A673 (cell line): ENCODE measurements around the gene SPATC1L. TPM values are rescaled to one million over a fixed set of nuclear protein-coding genes. Genes with fewer than 3 reads are reported as not detected.
"Not testable (repeated sequence)": the region's sequence is repeated elsewhere in the genome, so short reads cannot be mapped to it uniquely, and the experiment has no call there.

Source experiments
- BruUV-seq: library from RNA; stranded (reverse); fragments of 400-500 nt; replicated peaks from 2 replicates; lab custom pipeline; 2021; lab: Mats Ljungman, UMichigan
- CTCF ChIA-PET: fragments of 300-600 bp; sonication (Branson Sonifier 250); formaldehyde crosslinking; loops from one replicate; lab custom pipeline; 2022; ENCODE audit warnings: antibody characterized with exemption; lab: Charles Lee
- POLR2A ChIA-PET: fragments of 300-600 bp; sonication (Branson Sonifier 250); formaldehyde crosslinking; loops from one replicate; lab custom pipeline; 2022; ENCODE audit warnings: antibody characterized with exemption; ENCODE audit not compliant: low non-redundant PET; lab: Charles Lee
- DNase-seq: peaks from one replicate; pipeline ENCODE4 v3.0.0-alpha.2; 2015; ENCODE audit warnings: low spot score
- H3K27ac ChIP-seq: fragments of 200-600 bp; sonication (generic); 2 replicates; pipeline ENCODE4 v1.5.1; 2016; ENCODE audit warnings: mixed run types, low read depth, mild to moderate bottlenecking, mixed read lengths, antibody characterized with exemption, low read length; ENCODE audit not compliant: poor library complexity, severe bottlenecking
- H3K27me3 ChIP-seq: fragments of 200-600 bp; sonication (generic); replicated peaks from 2 replicates; pipeline ENCODE4 v1.6.1; 2017; ENCODE audit warnings: mixed run types, low read depth, mild to moderate bottlenecking, mixed read lengths, antibody characterized with exemption, low read length; ENCODE audit not compliant: insufficient read depth, poor library complexity
- H3K36me3 ChIP-seq: fragments of 200-600 bp; sonication (generic); 2 replicates; pipeline ENCODE4 v1.6.1; 2016; ENCODE audit warnings: mixed run types, mild to moderate bottlenecking, mixed read lengths, antibody characterized with exemption, low read length; ENCODE audit not compliant: insufficient read depth, poor library complexity, severe bottlenecking
- H3K4me1 ChIP-seq: fragments of 200-600 bp; sonication (generic); 2 replicates; pipeline ENCODE4 v1.6.1; 2017; ENCODE audit warnings: mixed run types, mild to moderate bottlenecking, mixed read lengths, antibody characterized with exemption, low read length; ENCODE audit not compliant: insufficient read depth, poor library complexity, severe bottlenecking
- H3K4me3 ChIP-seq: fragments of 200-600 bp; sonication (generic); 2 replicates; pipeline ENCODE4 v1.5.1; 2016; ENCODE audit warnings: low read depth, mixed run types, mild to moderate bottlenecking, mixed read lengths, low read length; ENCODE audit not compliant: poor library complexity, severe bottlenecking
- H3K9me3 ChIP-seq: fragments of 200-600 bp; sonication (generic); 2 replicates; pipeline ENCODE4 v1.6.1; 2016; ENCODE audit warnings: mixed run types, low read depth, mild to moderate bottlenecking, mixed read lengths, antibody characterized with exemption, low read length; ENCODE audit not compliant: poor library complexity, severe bottlenecking
- EZH2 ChIP-seq: fragments of 200-600 bp; sonication (generic); IDR thresholded peaks from 2 replicates; pipeline ENCODE4 v1.6.1; 2017; ENCODE audit warnings: borderline replicate concordance, low read depth, mild to moderate bottlenecking, mixed read lengths, antibody characterized with exemption, low read length; ENCODE audit not compliant: poor library complexity, severe bottlenecking
- intact Hi-C: fragments of 100-400 bp; cut with micrococcal nuclease; formaldehyde crosslinking; loops from one replicate; pipeline ENCODE4 v1.10.0; 2022; ENCODE audit not compliant: unreplicated experiment
- total RNA-seq: library from RNA; stranded (reverse); gene quantifications from 2 replicates; pipeline ENCODE4 v1.2.3, GENCODE V29; 2021
- TF ChIP-seq, protein P1 (sequence below): fragments of 300-800, 200-600 bp; sonication (generic); conservative IDR thresholded peaks from 2 replicates; pipeline ENCODE4 v1.5.1; 2017; ENCODE audit warnings: low read depth, mild to moderate bottlenecking, antibody characterized with exemption, low read length, moderate library complexity, mixed read lengths

SPATC1L gene
- total RNA-seq, 1 experiment from 2014 or later: 30.9 TPM

DNA sequence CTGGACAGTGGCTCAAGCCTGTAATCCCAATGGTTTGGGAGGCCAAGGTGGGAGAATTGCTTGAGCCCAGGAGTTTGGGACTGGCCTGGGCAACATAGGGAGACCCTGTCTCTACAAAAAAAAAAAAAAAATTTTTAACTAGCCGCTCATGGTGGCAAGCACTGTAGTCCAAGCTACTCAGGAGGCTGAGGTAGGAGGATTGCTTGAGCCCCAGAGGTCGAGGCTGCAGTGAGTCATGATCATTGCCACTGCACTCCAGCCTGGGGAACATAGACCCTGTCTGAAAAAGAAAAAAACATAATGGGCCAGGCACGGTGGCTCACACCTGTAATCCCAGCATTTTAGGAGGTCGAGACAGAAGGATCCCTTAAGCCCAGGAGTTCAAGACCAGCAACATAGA lies 5.3 kb downstream of the SPATC1L start:
- no peaks in the 10 kb centered on the region for H3K27me3 ChIP-seq
- no peak overlapping the region for H3K4me3 ChIP-seq
- peaks cover 13% of the 10 kb centered on the region for H3K9me3 ChIP-seq
- intact Hi-C loops: no loop called here
- H3K36me3 ChIP-seq: no peaks in the 10 kb centered on the region
- ChIA-PET POLR2A (no interaction called here), CTCF (interaction anchor here (0.6 kb wide), 1 partner anchor 49 kb away, joined by 3 read pairs; the partner anchor contains the start of gene LSS)
- no peak for TF ChIP-seq EZH2
- TF ChIP-seq, protein P1, sequence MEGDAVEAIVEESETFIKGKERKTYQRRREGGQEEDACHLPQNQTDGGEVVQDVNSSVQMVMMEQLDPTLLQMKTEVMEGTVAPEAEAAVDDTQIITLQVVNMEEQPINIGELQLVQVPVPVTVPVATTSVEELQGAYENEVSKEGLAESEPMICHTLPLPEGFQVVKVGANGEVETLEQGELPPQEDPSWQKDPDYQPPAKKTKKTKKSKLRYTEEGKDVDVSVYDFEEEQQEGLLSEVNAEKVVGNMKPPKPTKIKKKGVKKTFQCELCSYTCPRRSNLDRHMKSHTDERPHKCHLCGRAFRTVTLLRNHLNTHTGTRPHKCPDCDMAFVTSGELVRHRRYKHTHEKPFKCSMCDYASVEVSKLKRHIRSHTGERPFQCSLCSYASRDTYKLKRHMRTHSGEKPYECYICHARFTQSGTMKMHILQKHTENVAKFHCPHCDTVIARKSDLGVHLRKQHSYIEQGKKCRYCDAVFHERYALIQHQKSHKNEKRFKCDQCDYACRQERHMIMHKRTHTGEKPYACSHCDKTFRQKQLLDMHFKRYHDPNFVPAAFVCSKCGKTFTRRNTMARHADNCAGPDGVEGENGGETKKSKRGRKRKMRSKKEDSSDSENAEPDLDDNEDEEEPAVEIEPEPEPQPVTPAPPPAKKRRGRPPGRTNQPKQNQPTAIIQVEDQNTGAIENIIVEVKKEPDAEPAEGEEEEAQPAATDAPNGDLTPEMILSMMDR: no peak
- peaks cover 4% of the 10 kb centered on the region for H3K4me1 ChIP-seq
- DNase-seq: no peak
- BruUV-seq: no TSS peak
- H3K27ac ChIP-seq: no peak overlapping the region

DNA sequence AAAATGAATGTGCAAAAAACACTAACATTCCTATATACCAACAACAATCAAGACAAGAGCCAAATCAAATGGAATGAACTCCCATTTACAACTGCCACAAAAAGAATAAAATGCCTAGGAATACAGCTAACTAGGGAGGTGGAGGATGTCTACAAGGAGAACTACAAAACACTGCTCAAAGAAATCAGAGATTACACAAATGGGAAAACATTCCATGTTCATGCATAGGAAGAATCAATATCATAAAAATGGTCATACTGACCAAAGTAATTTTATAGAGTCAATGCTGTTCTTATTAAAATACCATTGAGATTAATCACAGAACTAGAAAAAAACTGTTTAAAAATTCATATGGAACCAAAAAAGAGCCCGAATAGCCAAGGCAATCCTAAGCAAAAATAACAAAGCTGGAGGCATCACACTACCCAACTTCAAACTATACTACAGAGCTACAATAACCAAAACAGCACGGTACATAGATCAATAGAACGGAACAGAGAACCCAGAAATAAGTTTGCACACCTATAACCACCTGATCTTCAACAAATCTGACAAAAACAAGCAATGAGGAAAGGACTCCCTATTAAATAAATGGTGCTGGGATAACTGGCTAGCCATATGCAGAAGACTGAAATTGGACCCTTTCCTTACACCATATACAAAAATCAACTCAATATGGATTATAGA lies 7.7 kb downstream of the SPATC1L start:
- H3K4me1 ChIP-seq, DNase-seq, H3K4me3 ChIP-seq, H3K27me3 ChIP-seq, H3K27ac ChIP-seq, intact Hi-C loops, POLR2A ChIA-PET, CTCF ChIA-PET, H3K36me3 ChIP-seq, BruUV-seq: not testable (repeated sequence)
- peaks cover 13% of the 10 kb centered on the region for H3K9me3 ChIP-seq

DNA sequence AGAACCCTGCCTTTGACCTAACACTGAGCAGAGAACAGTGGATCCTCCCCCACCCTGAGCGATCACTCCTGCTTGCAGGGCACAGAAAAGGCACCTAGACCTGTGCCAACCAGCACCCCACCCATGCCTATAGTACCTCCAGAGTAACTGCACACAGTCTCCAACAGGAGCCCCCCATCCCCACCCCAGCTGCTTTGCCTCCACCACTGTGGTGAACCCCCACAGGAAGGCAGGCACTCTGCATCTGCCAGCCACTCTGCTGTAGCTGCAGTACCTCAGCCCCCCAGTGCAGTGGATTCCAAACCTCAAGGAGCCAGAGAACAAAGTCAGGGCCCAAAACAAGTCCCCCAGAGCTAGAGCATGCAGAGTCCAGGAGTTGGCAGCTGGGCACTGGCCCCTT lies 10.7 kb downstream of the SPATC1L start:
- BruUV-seq: no TSS peak

More for the DNA sequence above, 10.7 kb downstream of the SPATC1L start:
- Histone ChIP-seq H3K27me3 (no peaks in the 10 kb centered on the region), H3K36me3 (no peaks in the 10 kb centered on the region), H3K27ac (no peak overlapping the region), H3K4me3 (no peak overlapping the region), H3K4me1 (no peaks in the 10 kb centered on the region), H3K9me3 (peaks cover 13% of the 10 kb centered on the region)
- CTCF ChIA-PET: no interaction called here
- no peak for DNase-seq
- TF ChIP-seq EZH2: no peak
- TF ChIP-seq, protein P1: no peak
- intact Hi-C loops: loop anchor here (2.0 kb wide), 1 partner anchor 15 kb away; no protein-coding TSS in a partner anchor
- POLR2A ChIA-PET: no interaction called here
